Thyroid gland (tissue), 4 donors: ENCODE results near the gene ATL1. TPM values are rescaled to one million over a fixed set of nuclear protein-coding genes. Genes with fewer than 3 reads are reported as not detected.
A peak's percentile ranks its signal among the peaks of the same experiment; 100 is the strongest.

ENCODE experiments used
- DNase-seq, 2 donors: peaks; one replicate each; pipeline ENCODE4 v3.0.0-alpha.2; 2019
- H3K27ac ChIP-seq, 3 donors: fragments of 200-600 bp; sonication (generic); 1 replicate in 2 of 3; 2 replicates in 1 of 3; pipeline ENCODE4 v1.5.1; 2016 to 2019; ENCODE audit warnings: mild to moderate bottlenecking in 1 of 3, moderate library complexity in 1 of 3
- H3K27me3 ChIP-seq: fragments of 200-600 bp; sonication (generic); one replicate; pipeline ENCODE4 v1.5.1; 2019
- H3K36me3 ChIP-seq, 2 donors: fragments of 200-600 bp; sonication (generic); one replicate each; pipeline ENCODE4 v1.5.1; 2016 to 2019
- H3K4me1 ChIP-seq, 2 donors: fragments of 200-600 bp; sonication (generic); one replicate each; pipeline ENCODE4 v1.5.1; 2017 to 2019
- H3K4me3 ChIP-seq, 3 donors: fragments of 200-600 bp; sonication (generic); replicated peaks in 1 of 3; 1 replicate in 2 of 3; 2 replicates in 1 of 3; pipeline ENCODE4 v1.5.1; 2016; ENCODE audit warnings: mild to moderate bottlenecking in 1 of 3
- H3K9me3 ChIP-seq: fragments of 200-600 bp; sonication (generic); one replicate; pipeline ENCODE4 v1.5.1; 2017
- POLR2A ChIP-seq, 2 donors: fragments of 450-650 bp; IDR thresholded peaks; one replicate each; pipeline ENCODE4 v1.6.1; 2017; ENCODE audit warnings: antibody characterized with exemption in 2 of 2, mild to moderate bottlenecking in 2 of 2, moderate library complexity in 1 of 2
- WGBS, 2 donors: methylation state at CpG; one replicate each; pipeline ENCODE4 v1.1.5; 2017; 5-methylcytosine and 5-hydroxymethylcytosine counted together
- intact Hi-C: fragments of 100-400 bp; cut with DNase I; formaldehyde crosslinking; loops from one replicate; pipeline ENCODE4 v1.15.1; 2023
- total RNA-seq, 4 donors: library from RNA; depleted of rRNA; stranded (reverse); fragments of >200 nt; gene quantifications; one replicate each; pipeline ENCODE4 v1.2.3, GENCODE V29; 2016
- TF ChIP-seq, protein P1 (sequence below), 6 experiments: fragments of 200-600 bp in 3 of 6; fragments of 450-650 bp in 3 of 6; sonication (generic) in 3 of 6; IDR thresholded peaks; one replicate each; pipeline ENCODE4 v1.5.1; 2016 to 2019; ENCODE audit warnings: antibody characterized with exemption in 6 of 6, mild to moderate bottlenecking in 2 of 6, inconsistent platforms in 1 of 6, moderate library complexity in 1 of 6

Gene ATL1
- total RNA-seq, 4 donors from 2014 or later: 2.1 to 5.4 (median 4.6) TPM

DNA sequence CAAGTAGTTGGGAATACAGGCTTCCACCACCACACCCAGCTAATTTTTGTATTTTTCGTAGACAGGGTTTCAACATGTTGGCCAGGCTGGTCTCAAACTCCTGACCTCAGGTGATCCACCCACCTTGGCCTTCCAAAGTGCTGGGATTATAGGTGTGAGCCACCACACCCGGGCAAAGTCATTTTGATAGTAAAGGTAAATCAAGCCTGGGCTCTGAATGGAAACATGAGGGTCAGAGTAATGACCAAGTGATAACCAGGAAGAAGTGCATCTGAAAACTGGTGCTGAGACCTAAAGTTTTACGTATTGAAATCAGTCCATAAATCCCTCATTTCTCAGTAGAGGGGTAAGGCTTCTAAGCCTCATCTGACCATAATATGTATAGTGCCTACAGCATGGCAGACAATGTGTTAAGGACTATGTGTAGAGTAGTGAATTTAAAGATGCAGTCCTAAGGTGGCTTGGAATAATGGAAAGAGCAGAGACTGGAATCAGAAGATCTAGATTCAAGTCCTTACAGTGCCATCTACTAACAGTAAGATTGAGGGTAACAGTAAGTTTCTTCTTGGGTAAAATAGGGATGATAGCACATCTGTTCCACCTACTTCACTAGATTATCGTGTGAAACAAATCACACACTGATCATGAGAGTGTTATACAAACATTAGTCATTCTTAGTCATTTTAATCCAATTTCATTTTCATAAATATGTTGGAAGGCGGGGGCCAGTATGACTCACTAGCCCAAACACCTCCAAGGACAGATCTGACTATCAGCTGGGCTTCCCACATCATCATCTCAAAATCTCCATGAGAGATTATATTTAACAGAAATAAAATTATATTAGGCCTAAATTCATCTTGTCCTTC is 38.8 kb upstream of the ATL1 start:
- Histone ChIP-seq H3K4me1 (peaks cover 0 to 19% of the 10 kb centered on the region in 2 donors), H3K4me3 (no peak overlapping the region), H3K27ac (peak overlapping the region in 2 of 3 donors; percentile 6), H3K27me3 (no peaks in the 10 kb centered on the region), H3K36me3 (no peaks in the 10 kb centered on the region), H3K9me3 (no peaks in the 10 kb centered on the region)
- DNase-seq: no peak
- 66% methylated on average over 5 of the region's 5 CpGs for WGBS, 2 donors
- TF ChIP-seq POLR2A (IDR thresholded peaks at IDR 0.05): no peak
- TF ChIP-seq, protein P1, sequence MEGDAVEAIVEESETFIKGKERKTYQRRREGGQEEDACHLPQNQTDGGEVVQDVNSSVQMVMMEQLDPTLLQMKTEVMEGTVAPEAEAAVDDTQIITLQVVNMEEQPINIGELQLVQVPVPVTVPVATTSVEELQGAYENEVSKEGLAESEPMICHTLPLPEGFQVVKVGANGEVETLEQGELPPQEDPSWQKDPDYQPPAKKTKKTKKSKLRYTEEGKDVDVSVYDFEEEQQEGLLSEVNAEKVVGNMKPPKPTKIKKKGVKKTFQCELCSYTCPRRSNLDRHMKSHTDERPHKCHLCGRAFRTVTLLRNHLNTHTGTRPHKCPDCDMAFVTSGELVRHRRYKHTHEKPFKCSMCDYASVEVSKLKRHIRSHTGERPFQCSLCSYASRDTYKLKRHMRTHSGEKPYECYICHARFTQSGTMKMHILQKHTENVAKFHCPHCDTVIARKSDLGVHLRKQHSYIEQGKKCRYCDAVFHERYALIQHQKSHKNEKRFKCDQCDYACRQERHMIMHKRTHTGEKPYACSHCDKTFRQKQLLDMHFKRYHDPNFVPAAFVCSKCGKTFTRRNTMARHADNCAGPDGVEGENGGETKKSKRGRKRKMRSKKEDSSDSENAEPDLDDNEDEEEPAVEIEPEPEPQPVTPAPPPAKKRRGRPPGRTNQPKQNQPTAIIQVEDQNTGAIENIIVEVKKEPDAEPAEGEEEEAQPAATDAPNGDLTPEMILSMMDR (IDR thresholded peaks at IDR 0.05): no peak
- intact Hi-C loops: no loop called here

DNA sequence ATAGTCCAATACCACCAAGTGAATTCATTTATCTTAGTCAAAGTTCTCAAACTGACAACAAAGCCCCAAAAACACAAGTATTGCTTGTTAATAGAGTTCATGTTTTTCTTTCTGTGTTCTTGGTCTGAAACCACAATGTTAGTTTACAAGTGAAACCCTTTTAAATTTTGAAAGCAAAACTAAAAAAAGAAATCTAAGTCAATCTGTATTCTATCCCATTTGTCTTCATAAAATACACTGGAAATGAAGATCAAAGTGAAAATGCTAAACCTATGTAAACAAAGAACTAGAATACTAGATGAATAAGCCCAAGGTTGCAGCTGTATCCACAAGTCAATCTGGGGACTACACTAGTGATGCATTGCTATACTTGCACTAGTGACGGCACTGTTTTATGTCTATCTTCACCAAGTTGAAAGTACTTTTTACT is 38.0 kb upstream of the ATL1 start:
- no peak overlapping the region for H3K4me3 ChIP-seq
- TF ChIP-seq, protein P1 (IDR thresholded peaks at IDR 0.05): no peak
- TF ChIP-seq POLR2A (IDR thresholded peaks at IDR 0.05): no peak
- intact Hi-C loops: no loop called here
- H3K9me3 ChIP-seq: no peaks in the 10 kb centered on the region
- peaks cover 0 to 17% of the 10 kb centered on the region in 2 donors for H3K4me1 ChIP-seq
- H3K36me3 ChIP-seq: no peaks in the 10 kb centered on the region
- no peak for DNase-seq
- H3K27me3 ChIP-seq: no peaks in the 10 kb centered on the region
- 83 to 96% methylated on average over 1 of the region's 1 CpG for WGBS, 2 donors
- peak overlapping the region in 2 of 3 donors; percentile 6 for H3K27ac ChIP-seq

DNA sequence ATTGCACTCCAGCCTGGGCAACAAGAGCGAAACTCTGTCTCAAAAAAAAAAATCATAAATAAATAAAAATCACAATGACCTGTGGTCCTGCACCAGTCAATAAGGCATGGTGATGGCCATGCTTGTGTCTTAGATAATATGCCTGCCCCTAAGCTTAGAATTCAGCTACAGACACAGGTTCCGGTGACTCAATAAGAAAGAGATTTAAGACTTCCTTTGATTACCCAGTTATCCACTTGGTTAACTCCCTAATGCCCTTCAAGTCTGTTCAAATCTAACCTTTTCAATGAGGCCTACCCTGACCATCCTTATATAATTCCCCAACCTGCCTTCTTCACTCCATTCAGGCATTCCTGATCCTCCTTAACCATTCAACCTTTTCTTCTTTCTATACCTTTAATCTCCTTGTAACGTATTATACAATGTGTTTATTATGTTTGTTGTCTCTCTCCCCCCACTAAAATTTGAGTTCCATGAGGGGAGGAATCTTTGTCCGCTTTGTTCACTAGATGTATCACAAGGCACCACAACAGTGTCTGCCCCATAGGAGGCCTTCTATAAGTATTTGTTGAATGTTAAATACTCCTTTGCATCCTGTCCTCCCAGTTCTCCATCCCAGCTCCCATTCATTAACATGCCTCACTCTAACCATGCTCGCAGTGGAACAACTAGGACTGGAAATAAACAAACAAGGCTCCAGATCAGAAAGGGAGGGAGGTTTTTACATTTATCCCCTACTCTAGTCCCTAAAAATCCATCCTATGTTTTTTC is 36.5 kb upstream of the ATL1 start:
- intact Hi-C loops: no loop called here
- no peaks in the 10 kb centered on the region for H3K9me3 ChIP-seq
- H3K4me1 ChIP-seq: peaks cover 0 to 17% of the 10 kb centered on the region in 2 donors
- H3K36me3 ChIP-seq: no peaks in the 10 kb centered on the region
- no peak for TF ChIP-seq POLR2A (IDR thresholded peaks at IDR 0.05)
- TF ChIP-seq, protein P1 (IDR thresholded peaks at IDR 0.05): no peak
- H3K4me3 ChIP-seq: no peak overlapping the region
- no peak overlapping the region for H3K27ac ChIP-seq
- H3K27me3 ChIP-seq: no peaks in the 10 kb centered on the region
- DNase-seq: no peak
- 94 to 96% methylated on average over 5 of the region's 5 CpGs for WGBS, 2 donors

DNA sequence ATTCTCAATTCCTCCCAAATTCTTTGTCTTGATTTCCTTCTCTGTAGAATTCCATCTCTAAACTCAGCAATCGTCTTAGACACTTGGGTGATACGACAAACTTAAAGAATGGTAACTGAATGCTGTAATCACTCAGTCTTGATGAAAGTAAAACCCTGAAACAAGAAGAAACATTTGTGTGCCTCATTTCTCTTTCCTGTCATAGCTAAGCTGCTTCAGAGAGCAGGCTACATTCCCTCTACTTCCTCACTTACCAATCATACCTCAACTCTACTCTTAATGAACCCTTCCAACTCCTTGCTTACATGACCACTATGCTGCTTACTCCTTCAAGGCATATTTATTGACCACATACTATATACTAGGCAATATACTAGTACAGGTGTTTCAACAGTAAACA is 35.9 kb upstream of the ATL1 start:
- Histone ChIP-seq H3K27me3 (no peaks in the 10 kb centered on the region), H3K9me3 (no peaks in the 10 kb centered on the region), H3K36me3 (no peaks in the 10 kb centered on the region), H3K27ac (no peak overlapping the region), H3K4me3 (no peak overlapping the region), H3K4me1 (peaks cover 3 to 17% of the 10 kb centered on the region in 2 donors)
- intact Hi-C loops: no loop called here
- DNase-seq: no peak
- TF ChIP-seq POLR2A (IDR thresholded peaks at IDR 0.05): no peak
- TF ChIP-seq, protein P1 (IDR thresholded peaks at IDR 0.05): no peak
- WGBS, 2 donors: 84 to 88% methylated on average over 2 of the region's 2 CpGs
